Duodenal mucosa (tissue), 2 donors: ENCODE measurements around the gene SSMEM1.
"Not testable (repeated sequence)": the region's sequence is repeated elsewhere in the genome, so short reads cannot be mapped to it uniquely, and the experiment has no call there.

Source experiments
- H3K27ac ChIP-seq: one replicate; pipeline ENCODE4 v1.7.0; 2013; ENCODE audit warnings: low read depth, low read length
- H3K27me3 ChIP-seq, 2 donors: one replicate each; pipeline ENCODE4 v1.7.0; 2013; ENCODE audit warnings: low read length in 2 of 2, control low read depth in 1 of 2; ENCODE audit not compliant: insufficient read depth in 2 of 2, control insufficient read depth in 1 of 2
- H3K36me3 ChIP-seq, 2 donors: one replicate each; pipeline ENCODE4 v1.7.0; 2013; ENCODE audit warnings: low read length in 2 of 2, control low read depth in 1 of 2; ENCODE audit not compliant: insufficient read depth in 2 of 2, control insufficient read depth in 1 of 2
- H3K4me1 ChIP-seq, 2 donors: one replicate each; pipeline ENCODE4 v1.7.0; 2013; ENCODE audit warnings: low read length in 2 of 2, control low read depth in 1 of 2; ENCODE audit not compliant: insufficient read depth in 2 of 2, control insufficient read depth in 1 of 2
- H3K4me3 ChIP-seq, 2 donors: one replicate each; pipeline ENCODE4 v1.7.0; 2013; ENCODE audit warnings: low read length in 2 of 2, low read depth in 1 of 2
- H3K9ac ChIP-seq, 2 donors: one replicate each; pipeline ENCODE4 v1.7.0; 2013; ENCODE audit warnings: low read length in 2 of 2, low read depth in 1 of 2
- H3K9me3 ChIP-seq, 2 donors: one replicate each; pipeline ENCODE4 v1.7.0; 2013; ENCODE audit warnings: low read length in 2 of 2, control low read depth in 1 of 2; ENCODE audit not compliant: control insufficient read depth in 1 of 2

The SSMEM1 gene

DNA sequence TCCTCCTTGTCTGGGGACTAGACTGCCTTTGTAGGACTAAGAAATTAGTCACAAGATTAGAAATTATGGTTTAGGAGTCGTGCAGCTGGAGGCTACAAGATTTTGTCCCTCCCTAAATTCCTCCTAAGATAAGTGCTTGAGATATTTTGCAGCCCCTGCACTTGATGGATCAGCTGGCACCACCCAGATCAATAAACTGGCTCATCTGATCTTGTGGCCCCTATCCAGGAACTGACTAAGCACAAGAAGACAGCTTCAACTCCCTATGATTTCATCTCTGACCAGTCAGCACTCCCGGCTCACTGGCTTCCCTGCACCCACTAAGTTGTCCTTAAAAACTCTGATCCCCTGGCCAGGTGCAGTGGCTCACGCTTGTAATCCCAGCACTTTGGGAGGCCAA lies 17.3 kb downstream of the SSMEM1 start:
- H3K9ac ChIP-seq, H3K27me3 ChIP-seq, H3K9me3 ChIP-seq, H3K4me3 ChIP-seq, H3K36me3 ChIP-seq, H3K4me1 ChIP-seq, H3K27ac ChIP-seq: not testable (repeated sequence)

DNA sequence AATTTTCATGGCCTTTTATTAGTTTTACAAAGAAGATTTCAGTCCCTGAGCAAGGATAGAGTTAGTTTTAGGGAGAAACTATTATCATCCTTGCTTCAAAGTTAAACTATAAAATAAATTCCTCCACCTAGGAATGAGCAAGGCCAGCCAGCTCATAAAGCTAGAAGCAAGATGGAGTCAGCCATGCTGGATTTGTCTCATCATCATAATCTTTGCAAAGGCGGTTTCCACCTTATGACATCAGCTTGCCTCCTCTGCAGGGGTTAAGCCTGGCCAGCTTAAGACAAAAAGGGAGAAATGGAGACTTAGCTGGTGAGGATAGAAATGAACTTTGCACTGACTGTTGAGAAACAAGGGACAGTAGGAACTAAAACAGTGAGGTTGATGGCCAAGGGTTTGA lies 18.7 kb downstream of the SSMEM1 start:
- Histone ChIP-seq H3K9ac (no peak overlapping the region), H3K9me3 (no peaks in the 10 kb centered on the region), H3K4me3 (no peak overlapping the region), H3K27me3 (no peaks in the 10 kb centered on the region), H3K4me1 (peaks cover 0 to 4% of the 10 kb centered on the region in 2 donors), H3K36me3 (no peaks in the 10 kb centered on the region), H3K27ac (no peak overlapping the region)

DNA sequence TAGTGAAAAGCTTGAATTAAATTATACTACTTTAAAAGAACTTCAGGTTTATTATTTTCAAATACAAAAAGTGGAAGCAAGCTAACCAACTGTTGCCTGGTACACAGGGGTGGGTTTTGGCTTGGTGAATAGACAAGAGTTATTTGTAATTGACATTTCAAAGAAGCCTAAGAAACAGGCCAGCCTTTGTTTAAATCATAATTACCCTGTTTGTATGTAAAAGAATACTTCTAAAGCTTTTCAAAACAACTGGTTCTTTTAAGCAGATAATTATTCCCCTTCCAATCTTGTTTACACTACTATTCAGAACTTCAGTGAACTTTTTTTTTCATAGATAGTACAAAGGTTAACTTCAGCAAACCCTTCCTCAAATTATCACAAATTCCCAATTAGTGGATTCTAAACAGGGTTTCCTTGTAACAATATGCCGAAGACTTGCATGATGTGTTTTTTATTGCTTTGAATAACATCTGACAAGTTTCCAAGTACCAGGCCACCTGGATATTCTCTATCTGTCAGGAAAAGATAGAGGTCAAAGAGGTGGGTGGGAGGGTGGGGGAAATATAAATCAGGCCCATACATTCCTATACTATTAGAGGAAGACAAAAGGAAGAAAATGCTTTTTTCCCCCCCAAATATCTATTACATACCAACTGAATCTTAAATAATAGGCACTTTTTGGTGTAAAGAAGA lies 20.4 kb downstream of the SSMEM1 start:
- Histone ChIP-seq H3K36me3 (no peaks in the 10 kb centered on the region), H3K4me3 (no peak overlapping the region), H3K4me1 (peaks cover 0 to 7% of the 10 kb centered on the region in 2 donors), H3K9me3 (no peaks in the 10 kb centered on the region), H3K27me3 (no peaks in the 10 kb centered on the region), H3K9ac (no peak overlapping the region), H3K27ac (no peak overlapping the region)

DNA sequence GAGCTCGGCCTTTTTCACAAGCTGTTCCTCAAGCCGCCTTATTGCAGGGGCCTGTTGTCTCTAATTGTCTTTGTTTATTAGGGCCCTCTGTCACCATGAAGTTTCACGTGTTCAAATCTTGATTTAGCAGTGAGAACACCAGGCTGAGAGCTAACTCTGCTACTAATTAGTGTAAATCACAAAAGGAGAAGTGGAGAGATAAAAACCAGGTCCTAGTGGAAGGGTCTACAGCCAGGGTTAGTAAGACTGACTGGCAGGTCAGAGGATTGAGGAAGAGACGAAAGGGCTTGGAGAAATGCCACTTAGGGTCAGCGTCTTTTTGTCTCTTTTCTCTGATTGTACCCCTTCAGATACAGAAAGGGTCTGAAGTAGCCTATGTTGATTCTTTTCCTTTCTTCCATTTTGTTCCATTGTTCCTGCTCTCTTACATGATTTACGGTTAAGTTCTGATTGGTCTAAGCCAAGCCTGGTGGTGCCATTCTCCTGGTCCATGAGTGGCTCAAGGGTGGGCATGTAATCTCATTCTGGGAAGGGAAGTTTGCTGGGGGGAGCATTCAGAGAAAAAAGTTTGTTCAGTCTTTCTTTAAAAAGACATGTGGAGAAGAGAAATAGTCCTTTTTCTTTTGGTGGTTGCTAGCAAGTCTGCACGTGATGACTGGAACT lies 21.3 kb downstream of the SSMEM1 start:
- H3K36me3 ChIP-seq = no peaks in the 10 kb centered on the region
- H3K9me3 ChIP-seq = no peaks in the 10 kb centered on the region
- H3K4me3 ChIP-seq = no peak overlapping the region
- no peaks in the 10 kb centered on the region for H3K27me3 ChIP-seq
- H3K4me1 ChIP-seq = peaks cover 0 to 9% of the 10 kb centered on the region in 2 donors
- no peak overlapping the region for H3K27ac ChIP-seq
- H3K9ac ChIP-seq = no peak overlapping the region

DNA sequence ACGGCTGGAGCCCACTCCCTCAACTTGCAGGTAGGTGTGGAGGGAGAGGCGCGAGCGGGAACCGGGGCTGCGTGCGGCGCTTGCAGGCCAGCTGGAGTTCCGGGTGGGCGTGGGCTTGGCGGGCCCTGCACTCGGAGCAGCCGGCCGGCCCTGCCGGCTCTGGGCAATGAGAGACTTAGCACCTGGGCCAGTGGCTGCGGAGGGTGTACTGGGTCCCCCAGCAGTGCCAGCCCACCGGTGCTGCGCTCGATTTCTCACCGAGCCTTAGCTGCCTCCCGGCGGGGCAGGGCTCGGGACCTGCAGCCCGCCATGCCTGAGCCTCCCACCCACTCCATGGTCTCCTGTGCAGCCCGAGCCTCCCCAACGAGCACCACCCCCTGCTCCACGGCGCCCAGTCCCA lies 22.3 kb downstream of the SSMEM1 start:
- not testable (repeated sequence) for H3K27me3 ChIP-seq, H3K36me3 ChIP-seq, H3K9me3 ChIP-seq, H3K27ac ChIP-seq, H3K9ac ChIP-seq, H3K4me3 ChIP-seq
- H3K4me1 ChIP-seq = peaks cover 8 to 18% of the 10 kb centered on the region in 2 donors

DNA sequence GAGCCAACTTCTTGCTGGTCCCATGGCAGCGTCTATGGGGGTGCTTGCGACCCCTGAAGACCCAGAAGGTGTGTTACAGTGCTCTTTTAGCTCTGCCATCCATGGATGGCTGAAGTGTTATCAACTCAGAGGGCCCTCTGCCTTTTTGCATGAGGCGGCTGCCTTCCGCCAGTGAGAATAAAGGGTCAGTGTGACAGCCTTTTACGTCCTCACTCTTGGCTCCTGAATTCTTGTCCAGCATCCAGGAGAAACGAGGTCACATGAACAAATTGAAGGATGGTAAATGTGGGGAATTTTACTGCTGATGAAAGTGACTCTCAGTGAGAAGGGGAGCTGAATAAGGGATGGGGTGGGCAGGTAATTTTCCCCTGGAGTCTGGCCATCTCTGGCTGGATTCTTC lies 24.1 kb downstream of the SSMEM1 start:
- Histone ChIP-seq H3K4me1 (peaks cover 8 to 18% of the 10 kb centered on the region in 2 donors), H3K27ac (no peak overlapping the region), H3K9me3 (no peaks in the 10 kb centered on the region), H3K36me3 (no peaks in the 10 kb centered on the region), H3K9ac (no peak overlapping the region), H3K27me3 (no peaks in the 10 kb centered on the region), H3K4me3 (no peak overlapping the region)

DNA sequence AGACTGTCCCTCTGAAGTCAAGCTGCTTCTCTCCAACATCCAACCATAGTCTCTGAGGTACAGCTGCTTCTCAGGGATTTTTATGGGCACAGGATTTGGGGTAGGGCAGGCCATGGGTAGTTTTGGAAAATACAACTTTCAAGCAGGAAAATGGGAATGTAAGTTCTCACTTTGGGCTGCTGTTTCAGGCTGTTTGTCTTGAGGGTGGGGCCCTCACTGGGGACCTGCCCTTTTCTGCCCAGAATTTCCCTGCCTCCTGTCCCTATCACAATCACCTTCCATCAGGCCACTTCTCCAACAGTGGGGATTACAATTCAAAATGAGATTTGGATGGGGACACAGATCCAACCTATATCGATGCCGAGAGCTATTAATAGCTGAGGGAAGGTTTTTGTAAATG lies 24.5 kb downstream of the SSMEM1 start:
- no peaks in the 10 kb centered on the region for H3K9me3 ChIP-seq
- H3K27ac ChIP-seq = no peak overlapping the region
- H3K4me3 ChIP-seq = no peak overlapping the region
- H3K36me3 ChIP-seq = no peaks in the 10 kb centered on the region
- H3K27me3 ChIP-seq = no peaks in the 10 kb centered on the region
- no peak overlapping the region for H3K9ac ChIP-seq
- peaks cover 8 to 18% of the 10 kb centered on the region in 2 donors for H3K4me1 ChIP-seq

DNA sequence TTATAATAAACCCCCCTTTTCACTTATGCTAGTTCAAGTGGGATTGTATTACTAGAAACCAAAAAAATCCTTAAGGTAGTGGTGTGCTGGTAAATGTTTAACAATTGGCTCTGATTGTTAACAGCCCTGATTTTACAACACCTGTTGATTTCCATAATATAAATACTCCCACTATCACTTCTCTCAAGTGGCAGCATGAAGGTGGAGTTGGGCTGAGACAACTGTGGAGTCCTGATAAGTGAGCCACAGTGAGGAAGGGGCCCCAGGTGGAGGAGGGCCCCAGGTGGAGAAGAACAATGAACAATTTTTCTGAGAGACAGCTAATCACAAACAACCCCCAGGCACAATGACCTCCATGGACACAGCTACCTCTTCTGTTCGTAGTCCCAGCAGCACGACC lies 26.4 kb downstream of the SSMEM1 start:
- Histone ChIP-seq H3K9ac (no peak overlapping the region), H3K36me3 (no peaks in the 10 kb centered on the region), H3K9me3 (no peaks in the 10 kb centered on the region), H3K4me3 (no peak overlapping the region), H3K27ac (no peak overlapping the region), H3K4me1 (peaks cover 8 to 18% of the 10 kb centered on the region in 2 donors), H3K27me3 (no peaks in the 10 kb centered on the region)

DNA sequence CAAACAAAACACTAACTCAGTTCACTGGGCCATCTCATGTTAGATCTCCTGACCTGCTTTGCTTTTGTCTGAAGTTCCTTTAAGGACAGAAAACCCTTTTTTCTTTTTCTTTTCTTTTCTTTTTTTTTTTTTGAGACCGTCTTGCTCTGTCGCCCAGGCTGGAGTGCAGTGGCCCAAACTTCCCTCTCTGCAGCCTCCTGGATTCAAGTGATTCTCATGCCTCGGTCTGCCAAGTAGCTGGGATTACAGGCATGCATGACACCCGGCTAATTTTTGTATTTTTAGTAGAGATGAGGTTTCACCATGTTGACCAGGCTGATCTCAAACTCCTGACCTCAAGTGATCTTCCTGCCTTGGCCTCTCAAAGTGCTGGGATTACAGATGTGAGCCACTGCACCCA lies 28.7 kb downstream of the SSMEM1 start:
- not testable (repeated sequence) for H3K27ac ChIP-seq, H3K9ac ChIP-seq

DNA sequence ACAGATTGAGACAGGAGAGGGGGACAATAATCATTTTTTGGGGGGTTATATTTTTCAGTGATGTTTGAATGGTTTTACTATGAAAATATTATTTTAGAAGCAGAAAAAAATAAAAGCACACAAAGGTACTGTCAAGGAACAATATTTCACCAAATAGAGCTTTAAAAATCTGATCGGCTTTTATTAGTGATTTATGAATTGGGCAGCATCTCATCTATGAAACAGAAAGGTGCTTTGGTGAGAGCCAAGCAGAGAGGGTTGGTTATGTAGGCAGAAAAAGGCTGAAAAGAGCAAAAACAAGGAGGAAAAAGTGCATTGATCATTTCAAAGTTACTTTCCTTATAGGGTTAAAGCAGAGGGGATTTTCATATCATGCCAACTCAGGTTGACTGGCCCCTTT lies 32.6 kb downstream of the SSMEM1 start:
- H3K4me1 ChIP-seq = no peaks in the 10 kb centered on the region
- H3K9ac ChIP-seq = no peak overlapping the region
- H3K9me3 ChIP-seq = no peaks in the 10 kb centered on the region
- H3K36me3 ChIP-seq = no peaks in the 10 kb centered on the region
- H3K27me3 ChIP-seq = no peaks in the 10 kb centered on the region
- no peak overlapping the region for H3K4me3 ChIP-seq
- H3K27ac ChIP-seq = no peak overlapping the region

More for the DNA sequence above, 28.7 kb downstream of the SSMEM1 start:
- H3K4me3 ChIP-seq, H3K9me3 ChIP-seq, H3K27me3 ChIP-seq, H3K36me3 ChIP-seq: not testable (repeated sequence)
- peaks cover 8 to 18% of the 10 kb centered on the region in 2 donors for H3K4me1 ChIP-seq
